GM19467 (cell line): ENCODE data around the gene GRSF1.
"Not testable (repeated sequence)": the region's sequence is repeated elsewhere in the genome, so short reads cannot be mapped to it uniquely, and the experiment has no call there.

Experiments used
- ATAC-seq: cut with Tn5 transposase; IDR thresholded peaks from one replicate; pipeline ENCODE4 v1.9.1; 2021; ENCODE audit warnings: mild to moderate bottlenecking, moderate library complexity; ENCODE audit not compliant: unreplicated experiment

Gene GRSF1

GRCh38 chr4:70838204-70838603 is 1.5 kb downstream of the GRSF1 start:
- no peak for ATAC-seq

GRCh38 chr4:70836081-70836480 is 3.6 kb downstream of the GRSF1 start:
- no peak for ATAC-seq

- no peak for ATAC-seq
Observed at GRCh38 chr4:70833675-70834074, 6.0 kb downstream of the GRSF1 start.

- no peak for ATAC-seq
Observed at GRCh38 chr4:70831293-70831692, 8.4 kb downstream of the GRSF1 start.

GRCh38 chr4:70830054-70830453 is 9.6 kb downstream of the GRSF1 start:
- no peak for ATAC-seq

- no peak for ATAC-seq
Observed at GRCh38 chr4:70829492-70829891, 10.2 kb downstream of the GRSF1 start.

GRCh38 chr4:70829015-70829414 is 10.7 kb downstream of the GRSF1 start:
- no peak for ATAC-seq

GRCh38 chr4:70818921-70819320 is 20.8 kb downstream of the GRSF1 start:
- ATAC-seq: no peak

- ATAC-seq: no peak
Observed at GRCh38 chr4:70818173-70818855, 21.4 kb downstream of the GRSF1 start.

GRCh38 chr4:70816894-70817293 is 22.8 kb downstream of the GRSF1 start:
- ATAC-seq: no peak

- ATAC-seq: no peak
Observed at GRCh38 chr4:70815370-70815769, 24.3 kb downstream of the GRSF1 start.

GRCh38 chr4:70808151-70808550 is 31.5 kb downstream of the GRSF1 start:
- no peak for ATAC-seq

- ATAC-seq: no peak
Observed at GRCh38 chr4:70802928-70803580, 36.6 kb downstream of the GRSF1 start.

GRCh38 chr4:70801265-70801809 is 38.4 kb downstream of the GRSF1 start:
- ATAC-seq: no peak

- no peak for ATAC-seq
Observed at GRCh38 chr4:70793626-70794025, 46.1 kb downstream of the GRSF1 start.

GRCh38 chr4:70788733-70789132 is 51.0 kb downstream of the GRSF1 start:
- no peak for ATAC-seq

- no peak for ATAC-seq
Observed at GRCh38 chr4:70787496-70787895, 52.2 kb downstream of the GRSF1 start.

- ATAC-seq: no peak
Observed at GRCh38 chr4:70783096-70783495, 56.6 kb downstream of the GRSF1 start.

GRCh38 chr4:70778888-70779422 is 60.7 kb downstream of the GRSF1 start:
- no peak for ATAC-seq

- ATAC-seq: no peak
Observed at GRCh38 chr4:70772929-70773555, 66.6 kb downstream of the GRSF1 start.

- not testable (repeated sequence) for ATAC-seq
Observed at GRCh38 chr4:70769396-70769795, 70.3 kb downstream of the GRSF1 start.
